22Rv1 (cell line): ENCODE measurements around the gene TRANK1.

Experiments
- CTCF ChIP-seq: fragments of 450-650 bp; IDR thresholded peaks from 2 replicates; pipeline ENCODE4 v1.5.1; 2017; ENCODE audit warnings: mild to moderate bottlenecking
- ZFX ChIP-seq: fragments of 450-650 bp; IDR thresholded peaks from 2 replicates; pipeline ENCODE4 v1.6.1; 2017; ENCODE audit warnings: antibody characterized with exemption, borderline replicate concordance

- TF ChIP-seq CTCF (no peak), ZFX (no peak)
Observed at GRCh38 chr3:36933540-36934296, 11.1 kb downstream of the TRANK1 start.
